Measurements from ENCODE around the gene ZNF236.

- TF ChIP-seq POLR2A (IDR thresholded peaks at IDR 0.05) = no peak
- peak; percentile 87 to 99 (median 96) for TF ChIP-seq CTCF (IDR thresholded peaks at IDR 0.05)
Measured at GRCh38 chr18:77000527-77000926, 178.2 kb downstream of the ZNF236 start.
